Esophagus squamous epithelium (tissue), 4 donors: ENCODE results near the gene GABRA4.

Experiments
- POLR2A ChIP-seq, 4 donors: fragments of 450-650 bp; IDR thresholded peaks; one replicate each; pipeline ENCODE4 v1.6.1; 2017; ENCODE audit warnings: antibody characterized with exemption in 4 of 4, mild to moderate bottlenecking in 4 of 4, moderate library complexity in 3 of 4
- TF ChIP-seq, protein P1 (sequence below), 6 experiments: fragments of 450-650 bp in 4 of 6; fragments of 200-600 bp in 2 of 6; sonication (generic) in 2 of 6; IDR thresholded peaks; one replicate each; pipeline ENCODE4 v1.5.1; 2016 to 2019; ENCODE audit warnings: antibody characterized with exemption in 6 of 6, mild to moderate bottlenecking in 4 of 6, moderate library complexity in 4 of 6

DNA sequence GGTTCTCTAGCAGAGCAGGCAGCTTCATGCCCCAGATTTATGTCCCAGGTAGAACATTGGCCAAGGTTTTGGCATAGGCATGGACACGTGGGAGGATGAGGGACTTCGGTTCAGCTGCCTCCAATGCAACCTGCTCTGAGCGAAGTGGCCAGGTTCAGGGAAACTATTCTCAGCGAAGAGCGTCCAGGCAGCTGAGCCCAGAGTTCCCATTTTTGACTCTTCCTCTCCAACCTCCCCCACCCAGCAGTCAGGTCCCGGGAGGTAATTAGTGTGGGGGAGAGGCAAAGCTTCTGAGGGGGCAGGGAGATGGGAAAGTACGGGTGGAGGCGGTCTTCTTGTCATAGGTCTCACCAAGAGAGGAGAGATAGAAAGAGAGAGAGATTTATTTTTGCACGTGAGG is 1.0 kb downstream of the GABRA4 start:
- TF ChIP-seq, protein P1, sequence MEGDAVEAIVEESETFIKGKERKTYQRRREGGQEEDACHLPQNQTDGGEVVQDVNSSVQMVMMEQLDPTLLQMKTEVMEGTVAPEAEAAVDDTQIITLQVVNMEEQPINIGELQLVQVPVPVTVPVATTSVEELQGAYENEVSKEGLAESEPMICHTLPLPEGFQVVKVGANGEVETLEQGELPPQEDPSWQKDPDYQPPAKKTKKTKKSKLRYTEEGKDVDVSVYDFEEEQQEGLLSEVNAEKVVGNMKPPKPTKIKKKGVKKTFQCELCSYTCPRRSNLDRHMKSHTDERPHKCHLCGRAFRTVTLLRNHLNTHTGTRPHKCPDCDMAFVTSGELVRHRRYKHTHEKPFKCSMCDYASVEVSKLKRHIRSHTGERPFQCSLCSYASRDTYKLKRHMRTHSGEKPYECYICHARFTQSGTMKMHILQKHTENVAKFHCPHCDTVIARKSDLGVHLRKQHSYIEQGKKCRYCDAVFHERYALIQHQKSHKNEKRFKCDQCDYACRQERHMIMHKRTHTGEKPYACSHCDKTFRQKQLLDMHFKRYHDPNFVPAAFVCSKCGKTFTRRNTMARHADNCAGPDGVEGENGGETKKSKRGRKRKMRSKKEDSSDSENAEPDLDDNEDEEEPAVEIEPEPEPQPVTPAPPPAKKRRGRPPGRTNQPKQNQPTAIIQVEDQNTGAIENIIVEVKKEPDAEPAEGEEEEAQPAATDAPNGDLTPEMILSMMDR (IDR thresholded peaks at IDR 0.05), result no peak
- TF ChIP-seq POLR2A (IDR thresholded peaks at IDR 0.05), result no peak
